AG09309 (cell line): ENCODE measurements around the gene RHEBL1.

Experiments
- DNase-seq: peaks from one replicate; pipeline ENCODE4 v3.0.0-alpha.2; 2010; ENCODE audit warnings: low read depth
- H3K4me3 ChIP-seq: 2 replicates; pipeline ENCODE4 v1.5.1; 2011; ENCODE audit warnings: mild to moderate bottlenecking, low read depth, low read length, moderate library complexity; ENCODE audit not compliant: control insufficient read depth
- CTCF ChIP-seq: IDR thresholded peaks from 2 replicates; pipeline ENCODE4 v1.5.1; 2011; ENCODE audit warnings: mild to moderate bottlenecking, low read depth, low read length, inconsistent platforms; ENCODE audit not compliant: insufficient read depth, control insufficient read depth; ENCODE audit errors: missing control alignments

Gene RHEBL1

DNA sequence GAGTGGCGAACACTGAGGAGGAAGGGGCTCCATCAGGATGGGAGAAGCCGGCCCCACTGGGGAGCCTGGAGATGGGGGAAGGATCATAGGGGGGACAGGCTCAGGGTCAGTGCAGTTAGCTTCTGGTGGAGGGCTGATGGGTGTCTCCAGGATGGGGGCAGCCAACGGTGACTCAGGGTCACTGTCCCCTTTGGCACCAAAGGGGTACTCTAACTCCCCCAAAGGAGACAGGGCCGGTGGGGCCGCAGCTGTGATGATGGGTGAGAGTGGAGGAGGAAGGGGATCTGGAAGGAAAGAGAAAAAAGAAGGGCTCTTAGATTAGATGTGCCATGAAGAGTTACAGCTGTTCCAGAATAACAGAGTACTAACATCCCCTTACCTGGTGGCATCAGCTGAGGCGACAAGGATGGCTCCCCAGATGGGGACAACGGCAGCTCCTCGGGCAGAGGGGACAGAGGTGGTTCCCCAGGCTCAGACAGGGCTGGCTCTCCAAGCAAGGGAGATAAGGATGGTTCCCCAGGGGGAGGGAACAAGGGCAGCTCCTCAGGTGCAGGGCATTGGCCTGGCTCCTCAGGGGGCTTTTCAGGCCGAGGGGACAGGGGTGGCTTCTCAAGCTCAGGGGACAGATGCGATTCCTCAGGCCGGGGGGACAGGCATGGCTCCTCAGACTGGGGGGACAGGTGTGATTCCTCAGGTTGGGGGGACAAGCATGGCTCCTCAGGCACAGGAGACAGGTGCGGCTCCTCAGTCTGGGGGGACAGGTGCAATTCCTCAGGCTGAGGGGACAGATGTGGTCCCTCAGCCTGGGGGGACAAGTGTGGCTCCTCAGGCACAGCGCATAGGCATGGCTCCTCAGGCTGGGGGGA, 19.0 kb downstream of the RHEBL1 start:
- no peak overlapping the region for H3K4me3 ChIP-seq
- DNase-seq = no peak
- no peak for TF ChIP-seq CTCF

DNA sequence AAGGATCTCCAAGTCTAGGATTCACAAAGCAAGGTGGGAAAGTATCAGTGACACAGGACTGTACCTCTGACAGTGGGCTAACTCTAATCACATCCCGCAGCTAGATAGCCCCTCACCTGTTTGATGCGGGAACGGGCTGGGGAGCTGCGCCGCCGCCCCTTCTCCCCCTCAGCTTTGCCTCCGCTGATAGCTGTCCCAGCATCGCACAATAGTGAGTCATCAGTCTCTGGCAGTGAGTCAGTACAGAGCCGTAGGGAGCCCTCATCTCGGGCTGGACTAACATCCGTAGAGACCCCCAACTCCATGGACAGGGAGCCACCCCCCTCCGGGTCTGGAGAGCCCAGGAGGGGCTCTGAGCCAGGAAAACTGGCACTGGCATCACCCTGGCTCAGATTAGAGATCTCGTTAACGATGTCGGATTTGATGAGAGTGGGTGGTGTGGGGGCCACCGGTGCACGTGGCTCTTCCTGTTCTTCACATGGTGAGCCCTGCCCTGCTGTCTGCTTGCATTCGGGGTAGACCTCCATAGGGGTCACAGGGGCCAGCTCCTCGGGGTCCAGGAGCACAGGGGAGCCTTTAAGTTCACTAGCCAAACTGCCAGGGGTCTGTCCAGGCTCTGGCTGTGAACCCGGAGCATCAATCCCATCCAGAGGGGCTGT, 20.1 kb downstream of the RHEBL1 start:
- DNase-seq = no peak
- no peak overlapping the region for H3K4me3 ChIP-seq
- no peak for TF ChIP-seq CTCF

- no peak overlapping the region for H3K4me3 ChIP-seq
- no peak for TF ChIP-seq CTCF
- DNase-seq = no peak
Measured at GRCh38 chr12:49048953-49049352, 20.8 kb downstream of the RHEBL1 start.

GRCh38 chr12:49046129-49046895, 23.5 kb downstream of the RHEBL1 start:
- DNase-seq = no peak
- H3K4me3 ChIP-seq = no peak overlapping the region
- TF ChIP-seq CTCF = no peak

GRCh38 chr12:49044660-49045059, 25.1 kb downstream of the RHEBL1 start:
- TF ChIP-seq CTCF = no peak
- DNase-seq = no peak
- no peak overlapping the region for H3K4me3 ChIP-seq

- H3K4me3 ChIP-seq = no peak overlapping the region
- DNase-seq = no peak
- peak; percentile 74 for TF ChIP-seq CTCF
Measured at GRCh38 chr12:49043856-49044258, 25.9 kb downstream of the RHEBL1 start.
